ENCODE measurements around the gene TMEM175.

TMEM175 gene

GRCh38 chr4:899556-899906, 32.7 kb upstream of the TMEM175 start:
- no peak for DNase-seq

- DNase-seq: no peak
Measured at GRCh38 chr4:900073-900472, 32.2 kb upstream of the TMEM175 start.

DNA sequence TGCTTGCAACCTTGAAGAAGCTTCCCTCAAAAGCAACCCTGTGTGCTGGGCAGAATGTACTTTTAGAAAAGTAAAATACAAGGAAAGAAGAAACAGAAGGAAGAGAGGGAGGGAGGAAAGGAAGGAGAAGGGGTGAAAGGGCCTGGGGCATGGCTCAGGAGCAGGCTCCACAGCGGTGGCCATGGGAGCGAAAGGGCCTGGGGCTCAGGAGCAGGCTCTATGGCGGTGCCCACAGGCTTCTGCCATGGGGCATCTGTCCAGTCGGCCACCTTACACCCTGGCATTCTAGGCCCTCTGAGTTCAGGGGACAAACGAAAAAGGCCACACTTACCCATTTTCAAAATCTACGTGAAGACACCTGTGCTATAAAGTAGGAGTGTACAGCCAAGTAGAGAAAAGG, 31.5 kb upstream of the TMEM175 start:
- DNase-seq: no peak

DNA sequence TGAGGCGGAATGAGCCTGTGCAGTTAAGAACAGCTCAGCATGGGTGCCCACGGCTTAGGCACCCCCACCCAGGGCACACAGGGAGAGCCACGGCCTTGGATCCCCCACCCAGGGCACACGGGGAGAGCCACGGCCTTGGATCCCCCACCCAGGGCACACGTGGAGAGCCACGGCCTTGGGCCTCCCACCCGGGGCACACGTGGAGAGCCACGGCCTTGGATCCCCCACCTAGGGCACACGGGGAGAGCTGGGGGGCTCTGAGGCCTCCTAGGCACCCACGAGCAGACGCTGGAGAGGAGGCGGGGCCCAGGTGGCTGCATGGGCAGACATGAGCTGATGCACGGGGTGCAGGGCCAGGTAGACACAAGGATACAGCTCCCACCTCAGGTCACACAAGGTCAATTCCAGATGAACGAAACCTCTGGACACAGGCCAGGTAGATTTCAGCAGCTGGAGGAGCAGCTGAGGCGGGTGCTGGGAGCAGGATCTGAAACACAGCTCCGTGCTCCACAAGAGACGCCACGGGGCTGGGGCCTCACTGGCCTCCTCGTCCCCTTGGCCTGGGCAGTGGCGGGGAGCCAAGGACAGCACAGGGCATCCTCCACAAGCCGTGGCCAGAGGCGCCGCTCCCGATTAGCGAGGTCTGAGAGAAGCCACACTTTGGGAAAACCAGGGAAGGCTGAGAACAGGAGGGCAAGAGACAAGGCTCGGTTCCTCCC, 30.9 kb upstream of the TMEM175 start:
- DNase-seq: no peak

GRCh38 chr4:903066-904046, 28.9 kb upstream of the TMEM175 start:
- no peak for DNase-seq

DNA sequence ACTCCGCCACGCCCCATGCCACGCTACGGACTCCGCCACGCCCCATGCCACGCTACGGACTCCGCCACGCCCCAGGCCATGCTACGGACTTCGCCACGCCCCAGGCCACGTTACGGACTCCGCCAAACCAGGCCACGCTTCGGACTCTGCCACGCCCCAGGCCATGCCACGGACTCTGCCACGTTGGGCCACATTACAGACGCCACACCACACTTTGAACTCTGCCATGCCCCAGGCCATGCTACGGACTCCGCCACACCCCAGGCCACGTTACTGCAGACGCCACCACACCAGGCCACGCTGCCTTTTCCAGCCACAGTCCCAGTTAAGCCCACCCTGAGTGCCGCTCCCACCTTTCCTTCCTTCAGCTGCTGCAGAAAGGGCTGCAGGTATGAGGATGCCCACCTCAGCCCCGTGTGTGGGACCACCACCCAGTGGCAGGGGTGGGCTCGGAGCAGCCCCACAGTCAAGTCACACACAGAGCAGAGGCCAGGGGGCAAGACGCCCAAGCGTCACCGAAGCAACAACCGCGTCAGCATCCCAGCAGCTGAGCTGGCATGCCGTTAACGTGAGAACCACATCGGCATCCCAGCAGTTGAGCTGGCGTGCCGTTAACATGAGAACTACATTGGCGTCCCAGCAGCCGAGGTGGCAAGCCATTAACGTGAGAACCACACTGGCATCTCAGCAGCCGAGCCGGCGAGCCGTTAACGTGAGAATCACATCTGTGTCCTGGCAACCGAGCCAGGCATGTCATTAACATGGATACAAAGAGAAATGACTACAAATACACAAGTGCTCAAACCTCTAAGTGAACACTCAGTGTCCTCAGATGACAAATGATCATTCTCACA, 26.5 kb upstream of the TMEM175 start:
- DNase-seq: no peak

- DNase-seq: no peak
Measured at GRCh38 chr4:906339-907102, 25.7 kb upstream of the TMEM175 start.

- no peak for DNase-seq
Measured at GRCh38 chr4:907103-907400, 25.2 kb upstream of the TMEM175 start.

DNA sequence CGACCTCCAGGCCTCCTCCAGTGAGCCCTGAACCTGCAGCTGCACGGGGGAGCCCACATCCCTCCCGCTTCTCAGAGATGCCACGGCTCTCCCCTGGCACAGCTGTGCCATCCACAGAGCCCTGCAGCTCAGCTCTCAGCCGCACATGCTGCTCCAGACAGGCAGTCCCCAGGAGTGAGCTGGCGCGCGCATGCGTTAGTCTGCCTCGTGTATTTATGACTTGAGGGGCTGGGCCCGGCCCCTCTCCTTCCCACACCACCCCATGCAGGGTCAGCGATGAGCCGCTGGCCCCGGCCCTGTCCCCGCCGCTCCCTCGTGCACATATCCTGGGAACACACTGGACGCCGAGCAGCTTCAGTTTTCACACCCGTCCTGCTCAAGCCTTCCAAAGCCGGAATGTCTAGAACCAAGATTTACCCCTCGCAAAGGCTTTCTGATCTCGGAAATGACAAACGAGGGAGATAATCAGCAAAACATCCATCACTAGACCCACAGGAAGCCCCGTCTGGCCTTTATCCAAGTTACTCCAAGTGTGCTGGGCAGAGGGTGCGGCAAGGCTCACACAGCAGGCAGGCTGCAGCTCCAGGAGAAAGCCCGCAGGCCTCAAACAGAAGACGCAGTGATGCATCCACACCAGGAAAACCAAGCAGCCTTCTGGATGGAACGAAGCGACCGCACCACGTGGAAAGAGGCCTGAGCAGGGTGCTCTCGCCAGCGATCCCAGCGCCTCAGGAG, 24.4 kb upstream of the TMEM175 start:
- no peak for DNase-seq

- DNase-seq: no peak
Measured at GRCh38 chr4:909131-909571, 23.1 kb upstream of the TMEM175 start.

DNA sequence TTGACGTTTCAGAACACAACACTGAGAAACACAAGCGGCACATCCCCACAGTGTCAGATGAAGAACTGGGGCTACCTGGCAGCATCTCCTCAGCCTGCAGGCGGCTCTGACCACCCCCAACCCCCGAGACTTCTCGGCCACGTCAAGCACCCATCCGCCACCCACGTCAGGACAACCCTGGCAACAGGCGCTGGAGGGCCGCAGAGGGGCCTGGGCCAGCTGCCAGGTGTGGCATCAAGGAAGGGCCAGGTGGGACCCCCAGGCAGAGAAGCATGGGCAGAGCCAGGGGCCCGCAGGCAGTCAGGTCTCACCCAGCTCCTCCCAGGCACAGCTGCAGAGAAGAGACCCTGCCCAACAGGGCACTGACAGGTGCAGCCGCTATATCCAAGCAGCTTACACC, 22.4 kb upstream of the TMEM175 start:
- no peak for DNase-seq

- no peak for DNase-seq
Measured at GRCh38 chr4:910366-911091, 21.7 kb upstream of the TMEM175 start.

- DNase-seq: no peak
Measured at GRCh38 chr4:911221-911751, 21.0 kb upstream of the TMEM175 start.

GRCh38 chr4:911871-912490, 20.3 kb upstream of the TMEM175 start:
- DNase-seq: no peak

GRCh38 chr4:912548-913279, 19.5 kb upstream of the TMEM175 start:
- no peak for DNase-seq

- no peak for DNase-seq
Measured at GRCh38 chr4:913280-913618, 19.0 kb upstream of the TMEM175 start.

- no peak for DNase-seq
Measured at GRCh38 chr4:914531-914930, 17.7 kb upstream of the TMEM175 start.

GRCh38 chr4:915041-915474, 17.2 kb upstream of the TMEM175 start:
- DNase-seq: no peak

DNA sequence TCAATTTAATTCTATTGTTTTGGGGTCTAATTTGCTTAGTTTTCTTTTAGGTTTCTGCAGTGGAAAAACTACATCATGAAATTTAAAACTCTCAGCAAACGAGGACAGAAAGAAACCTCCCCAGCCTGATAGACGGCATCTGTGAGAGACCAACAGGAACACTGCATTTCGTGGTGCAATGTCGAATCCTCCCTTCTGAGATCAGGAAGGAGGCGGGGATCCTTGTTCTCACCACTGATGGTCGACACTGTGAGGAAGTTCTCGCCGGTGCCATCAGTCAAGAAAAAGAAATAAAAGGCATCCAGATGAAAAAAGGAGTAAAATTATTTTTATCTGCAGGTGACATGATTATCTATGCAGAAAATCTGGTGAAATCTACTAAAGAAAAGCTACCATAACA, 16.7 kb upstream of the TMEM175 start:
- no peak for DNase-seq

GRCh38 chr4:917466-917865, 14.8 kb upstream of the TMEM175 start:
- DNase-seq: no peak

All from NCI-H1436 (cell line).